ENCODE data around the gene PUM1.

PUM1 gene

DNA sequence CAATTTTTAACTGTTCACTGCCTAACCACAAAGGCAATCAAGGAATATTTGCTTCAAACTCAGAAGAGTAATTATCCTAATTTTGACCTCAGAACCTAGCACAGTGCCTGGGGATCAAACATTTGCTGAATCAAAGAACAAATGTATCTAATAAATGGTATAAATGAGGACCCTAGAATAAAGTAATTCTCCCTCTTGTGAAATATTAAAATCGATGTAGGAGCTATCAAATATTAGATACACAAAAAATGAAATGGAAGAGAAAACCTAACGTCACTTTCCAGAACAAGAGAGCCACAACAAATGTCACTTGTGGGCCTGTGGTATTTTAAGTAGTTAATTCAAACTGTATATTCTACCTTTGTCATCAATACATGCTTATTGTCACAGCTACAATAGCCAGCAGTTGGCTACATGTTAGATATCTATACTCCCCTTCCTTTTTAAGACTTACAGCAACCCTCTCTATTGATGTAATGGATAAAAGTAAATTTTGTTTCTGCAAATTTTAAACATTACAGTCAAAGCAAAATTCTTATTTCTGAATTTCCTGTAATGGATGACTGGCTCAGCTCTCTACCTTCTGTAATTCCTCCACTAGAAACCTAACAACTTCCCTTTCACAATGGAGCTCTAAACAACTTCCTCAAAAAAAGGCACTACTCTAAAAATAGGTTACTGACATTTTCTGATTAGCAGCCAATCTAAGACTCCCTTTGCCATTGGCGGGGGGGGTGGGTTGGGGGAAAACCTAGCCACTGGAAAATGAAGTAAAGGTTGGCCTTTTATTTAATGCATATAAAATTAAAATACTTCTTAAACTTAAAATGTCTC is 37.6 kb downstream of the PUM1 start:
- no peak for DNase-seq

DNA sequence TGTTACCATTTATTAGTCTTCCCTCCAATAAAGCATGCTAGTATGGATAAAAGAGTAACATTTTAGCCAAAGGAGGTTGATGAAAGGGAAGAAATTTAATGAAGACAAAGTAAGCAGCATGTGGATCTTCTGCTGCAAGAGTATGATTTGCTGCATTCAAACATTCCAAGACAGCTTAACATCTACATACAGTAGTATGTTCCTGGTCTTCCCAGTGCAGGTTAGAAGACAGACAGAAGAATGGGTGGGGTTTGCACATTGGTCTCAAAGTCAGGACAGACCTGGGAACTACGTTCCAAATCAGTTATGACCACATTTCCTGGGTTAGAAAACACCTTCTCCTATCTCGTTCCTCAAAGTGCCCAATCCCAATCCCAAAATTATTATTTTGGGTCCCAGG is 43.3 kb downstream of the PUM1 start:
- DNase-seq, result no peak

GRCh38 chr1:31020007-31020790 is 45.3 kb downstream of the PUM1 start:
- no peak for DNase-seq

GRCh38 chr1:31019401-31019800 is 46.1 kb downstream of the PUM1 start:
- no peak for DNase-seq

DNA sequence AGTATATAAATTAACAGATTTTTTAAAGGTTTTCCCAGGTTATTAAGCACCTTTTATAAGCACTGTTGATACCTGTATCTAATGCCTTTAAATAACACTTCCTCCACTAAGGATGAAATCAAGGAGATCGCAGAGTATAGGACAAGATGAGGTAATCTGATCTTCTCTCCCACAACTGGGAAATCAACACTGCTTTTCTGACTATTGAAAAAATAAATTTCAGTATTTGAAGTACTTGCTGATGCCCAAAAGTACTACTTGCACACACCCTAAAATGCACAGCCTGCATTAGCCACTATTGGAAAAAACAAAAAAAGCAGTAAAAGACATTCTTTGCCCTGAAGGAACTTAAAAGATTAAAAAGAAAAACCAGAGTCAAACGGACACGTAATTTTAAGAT is 48.6 kb downstream of the PUM1 start:
- no peak for DNase-seq

DNA sequence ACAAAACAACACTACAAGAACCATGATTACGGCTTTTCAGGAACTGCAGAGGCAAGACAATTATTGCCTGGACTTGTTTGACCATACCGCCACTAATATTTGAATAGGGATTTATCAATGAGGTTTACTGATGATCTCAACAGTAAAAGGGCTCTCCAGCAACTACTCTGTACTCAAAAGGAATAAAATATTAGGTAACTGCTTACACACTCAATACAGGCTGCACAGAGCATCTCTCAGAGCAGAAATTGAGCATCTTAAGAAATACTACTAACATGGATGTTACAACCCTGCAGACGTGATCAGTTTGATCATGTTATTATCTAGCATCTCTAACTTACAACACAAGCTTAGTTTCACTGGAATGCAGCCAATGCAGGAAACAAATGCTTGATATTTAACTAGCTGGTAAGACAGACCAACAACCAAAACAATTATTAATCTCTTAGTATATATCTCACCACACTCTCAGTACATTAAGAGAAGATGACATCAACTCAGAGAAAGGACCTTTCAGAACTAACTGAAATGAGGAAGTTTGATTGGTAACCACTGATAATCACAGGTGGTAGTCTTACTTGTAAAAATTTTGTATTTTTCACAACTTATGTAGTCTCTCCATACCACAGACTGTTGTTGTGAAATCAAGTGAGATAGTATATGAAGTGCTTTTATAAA is 52.2 kb downstream of the PUM1 start:
- no peak for DNase-seq

- DNase-seq, result no peak
Observed at GRCh38 chr1:31012210-31012924, 53.1 kb downstream of the PUM1 start.

DNA sequence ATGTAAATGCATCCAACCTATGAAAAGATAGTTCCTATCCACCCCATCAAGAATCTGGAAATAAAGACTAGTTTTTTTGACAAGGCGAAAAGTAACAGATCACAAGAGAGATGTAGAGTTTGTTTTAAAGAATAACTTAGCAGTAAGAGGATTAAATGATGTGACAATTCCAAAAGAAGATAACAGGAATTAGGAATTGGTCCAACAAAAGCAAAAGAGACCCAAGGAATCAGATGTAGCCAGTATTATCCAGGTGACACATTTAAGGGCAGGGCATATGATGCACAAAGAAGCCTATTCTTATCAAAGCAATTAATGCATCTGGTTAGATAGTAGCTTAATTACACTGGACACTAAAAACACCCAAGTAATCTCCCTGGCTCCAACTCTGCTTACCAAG is 53.8 kb downstream of the PUM1 start:
- no peak for DNase-seq

- DNase-seq, result peak; percentile 59
Observed at GRCh38 chr1:31010086-31010989, 55.2 kb downstream of the PUM1 start.

GRCh38 chr1:31007462-31007991 is 58.0 kb downstream of the PUM1 start:
- no peak for DNase-seq

GRCh38 chr1:31006747-31007146 is 58.8 kb downstream of the PUM1 start:
- DNase-seq, result no peak

DNA sequence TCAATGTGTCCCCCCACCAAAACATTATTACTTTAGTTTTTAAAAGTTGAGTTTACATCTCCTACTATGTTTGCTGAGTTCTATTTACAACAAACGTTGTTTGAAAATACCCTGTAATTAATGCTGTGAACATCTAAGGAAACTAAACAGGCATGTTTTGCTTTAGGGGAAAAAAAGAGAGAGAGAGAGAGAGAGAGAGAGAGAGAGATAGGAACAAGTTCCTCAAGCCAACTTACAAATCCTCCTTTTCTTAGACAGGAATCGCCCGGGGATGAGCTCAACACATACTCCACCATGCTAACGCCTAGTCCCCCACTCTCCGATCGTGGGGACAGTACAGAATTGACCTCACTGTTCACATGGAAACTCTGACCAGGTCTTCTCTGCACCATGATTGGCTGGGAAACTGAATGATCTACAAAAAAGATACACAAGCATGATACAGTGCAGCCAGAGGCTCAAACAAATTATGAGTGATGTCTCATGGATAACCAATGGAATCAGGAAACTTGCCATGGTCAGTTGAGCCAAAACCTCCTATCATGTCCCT is 59.8 kb downstream of the PUM1 start:
- DNase-seq, result no peak

DNA sequence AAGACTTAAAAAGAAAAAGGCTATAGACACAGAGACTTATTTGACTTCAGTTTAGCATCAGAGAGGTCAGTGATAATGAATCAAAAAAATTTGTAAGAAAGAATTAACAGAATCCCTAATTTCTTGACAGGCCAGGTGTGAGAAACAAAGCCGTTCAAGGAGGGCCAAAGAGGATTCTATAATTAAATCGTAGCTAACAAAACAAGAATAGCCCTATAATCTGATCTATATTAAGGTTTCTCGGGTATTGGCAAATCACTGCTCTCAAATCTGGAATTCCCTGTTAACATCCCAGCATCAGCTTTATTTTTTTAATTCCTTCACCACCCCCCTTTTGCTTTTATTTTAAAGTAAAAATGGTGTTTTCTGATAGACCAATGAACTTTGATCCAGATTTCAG is 60.3 kb downstream of the PUM1 start:
- no peak for DNase-seq

GRCh38 chr1:31004231-31004621 is 61.3 kb downstream of the PUM1 start:
- DNase-seq, result no peak

DNA sequence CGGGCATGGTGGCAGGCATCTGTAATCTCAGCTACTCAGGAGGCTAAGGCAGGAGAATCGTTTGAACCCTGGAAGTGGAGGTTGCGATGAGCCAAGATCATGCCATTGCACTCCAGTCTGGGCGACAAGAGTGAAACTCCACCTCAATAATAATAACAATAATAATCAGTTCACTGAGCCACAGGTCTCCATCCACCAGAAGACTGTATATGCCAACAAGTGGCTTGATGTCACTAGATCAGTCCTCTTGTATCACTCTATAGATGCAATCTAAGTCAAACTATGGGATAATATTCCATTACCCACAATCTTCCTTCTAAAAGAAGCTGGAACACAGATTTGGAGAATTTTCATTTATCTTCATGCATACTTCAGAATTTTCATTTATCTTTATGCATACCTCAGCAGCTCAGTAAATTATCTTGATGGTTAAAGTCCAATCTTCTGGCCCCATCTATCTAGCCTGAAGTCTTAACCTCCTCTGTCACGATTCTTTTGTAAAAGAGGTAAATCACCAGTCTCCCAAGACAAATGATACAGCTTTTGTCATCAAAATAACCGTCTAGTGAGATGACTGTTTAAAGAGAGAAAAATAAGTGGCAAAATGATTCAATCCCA is 61.8 kb downstream of the PUM1 start:
- no peak for DNase-seq

DNA sequence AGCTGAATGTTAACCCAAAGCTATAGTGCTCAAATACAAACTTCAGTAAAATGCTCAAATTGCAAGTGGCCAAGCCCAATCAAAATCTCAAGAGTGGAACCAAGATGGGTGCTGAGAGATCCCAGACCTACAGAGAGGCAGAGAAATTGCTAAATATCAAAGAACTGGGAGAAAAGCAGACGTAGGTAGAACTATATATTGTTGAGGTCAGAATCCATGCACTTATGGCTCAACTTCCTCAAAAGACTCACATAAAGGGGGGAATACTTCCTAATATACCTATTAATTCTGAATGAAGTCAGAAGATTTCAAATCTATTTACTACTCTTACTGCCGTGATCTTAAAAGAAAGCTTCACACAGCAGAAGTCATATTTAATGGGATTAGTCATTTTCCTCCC is 65.2 kb downstream of the PUM1 start:
- DNase-seq, result no peak

GRCh38 chr1:30998887-30999286 is 66.6 kb downstream of the PUM1 start:
- no peak for DNase-seq

DNA sequence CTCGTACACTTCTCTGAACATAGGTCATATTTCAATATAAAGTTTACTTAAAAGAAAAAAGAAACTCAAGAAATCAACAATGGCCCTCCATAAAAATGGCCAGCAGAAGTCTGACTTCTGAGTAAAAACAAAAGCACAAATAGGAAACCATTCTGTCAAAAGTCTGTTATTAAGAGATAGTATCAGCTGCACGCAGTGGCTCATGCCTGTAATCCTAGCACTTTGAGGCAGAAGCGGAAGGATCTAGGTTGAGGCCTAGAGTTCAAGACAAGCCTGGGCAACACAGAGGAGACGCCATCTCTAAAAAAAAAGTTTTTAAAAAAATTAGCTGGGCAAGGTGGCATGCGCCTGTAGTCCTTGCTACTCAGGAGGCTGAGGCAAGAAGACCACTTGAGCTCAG is 67.3 kb downstream of the PUM1 start:
- no peak for DNase-seq

- DNase-seq, result no peak
Observed at GRCh38 chr1:30997463-30998057, 68.0 kb downstream of the PUM1 start.

- no peak for DNase-seq
Observed at GRCh38 chr1:30995990-30996612, 69.4 kb downstream of the PUM1 start.
